BE2C (cell line): ENCODE results near the gene HABP4.

ENCODE experiments used
- DNase-seq: peaks from one replicate; pipeline ENCODE4 v3.0.0-alpha.2; 2020
- H3K27me3 ChIP-seq: fragments of 250-450 bp; sonication (Bioruptor Pico); 2 replicates; pipeline ENCODE4 v1.5.1; 2020; ENCODE audit warnings: mild to moderate bottlenecking
- H3K36me3 ChIP-seq: fragments of 250-450 bp; sonication (Bioruptor Pico); 2 replicates; pipeline ENCODE4 v1.5.1; 2020; ENCODE audit warnings: mild to moderate bottlenecking
- H3K4me1 ChIP-seq: fragments of 250-450 bp; sonication (Bioruptor Pico); 2 replicates; pipeline ENCODE4 v1.5.1; 2020
- H3K4me3 ChIP-seq: 2 replicates; pipeline ENCODE4 v1.5.1; 2011; ENCODE audit warnings: low read depth, low read length
- H3K9me3 ChIP-seq: fragments of 250-450 bp; sonication (Bioruptor Pico); 2 replicates; pipeline ENCODE4 v1.5.1; 2020
- TF ChIP-seq, protein P1 (sequence below): IDR thresholded peaks from 2 replicates; pipeline ENCODE4 v1.5.1; 2012; ENCODE audit warnings: mild to moderate bottlenecking, low read depth, low read length

HABP4 gene

DNA sequence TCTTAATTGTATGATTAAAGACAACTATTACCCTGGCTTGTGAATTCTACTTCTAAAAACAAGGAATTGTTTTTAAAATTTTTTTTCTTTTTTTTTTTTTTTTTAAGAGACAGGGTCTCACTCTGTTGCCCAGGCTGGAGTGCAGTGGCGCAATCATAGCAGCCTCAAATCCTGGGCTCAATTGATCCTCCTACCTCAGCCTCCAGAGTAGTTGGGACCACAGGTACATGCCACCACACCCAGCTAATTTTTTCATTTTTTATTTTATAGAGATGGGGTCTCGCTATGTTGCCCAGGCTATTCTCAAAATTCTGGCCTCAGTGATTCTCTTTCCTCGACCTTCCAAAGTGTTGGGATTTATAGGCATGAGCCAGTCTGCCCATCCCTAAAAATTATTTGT, 62.3 kb downstream of the HABP4 start:
- no peak overlapping the region for H3K4me3 ChIP-seq
- no peaks in the 10 kb centered on the region for H3K9me3 ChIP-seq
- TF ChIP-seq, protein P1, sequence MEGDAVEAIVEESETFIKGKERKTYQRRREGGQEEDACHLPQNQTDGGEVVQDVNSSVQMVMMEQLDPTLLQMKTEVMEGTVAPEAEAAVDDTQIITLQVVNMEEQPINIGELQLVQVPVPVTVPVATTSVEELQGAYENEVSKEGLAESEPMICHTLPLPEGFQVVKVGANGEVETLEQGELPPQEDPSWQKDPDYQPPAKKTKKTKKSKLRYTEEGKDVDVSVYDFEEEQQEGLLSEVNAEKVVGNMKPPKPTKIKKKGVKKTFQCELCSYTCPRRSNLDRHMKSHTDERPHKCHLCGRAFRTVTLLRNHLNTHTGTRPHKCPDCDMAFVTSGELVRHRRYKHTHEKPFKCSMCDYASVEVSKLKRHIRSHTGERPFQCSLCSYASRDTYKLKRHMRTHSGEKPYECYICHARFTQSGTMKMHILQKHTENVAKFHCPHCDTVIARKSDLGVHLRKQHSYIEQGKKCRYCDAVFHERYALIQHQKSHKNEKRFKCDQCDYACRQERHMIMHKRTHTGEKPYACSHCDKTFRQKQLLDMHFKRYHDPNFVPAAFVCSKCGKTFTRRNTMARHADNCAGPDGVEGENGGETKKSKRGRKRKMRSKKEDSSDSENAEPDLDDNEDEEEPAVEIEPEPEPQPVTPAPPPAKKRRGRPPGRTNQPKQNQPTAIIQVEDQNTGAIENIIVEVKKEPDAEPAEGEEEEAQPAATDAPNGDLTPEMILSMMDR = no peak
- H3K4me1 ChIP-seq = no peaks in the 10 kb centered on the region; the same call in 1 of the 2 replicates
- no peak for DNase-seq
- no peaks in the 10 kb centered on the region for H3K27me3 ChIP-seq
- no peaks in the 10 kb centered on the region for H3K36me3 ChIP-seq

DNA sequence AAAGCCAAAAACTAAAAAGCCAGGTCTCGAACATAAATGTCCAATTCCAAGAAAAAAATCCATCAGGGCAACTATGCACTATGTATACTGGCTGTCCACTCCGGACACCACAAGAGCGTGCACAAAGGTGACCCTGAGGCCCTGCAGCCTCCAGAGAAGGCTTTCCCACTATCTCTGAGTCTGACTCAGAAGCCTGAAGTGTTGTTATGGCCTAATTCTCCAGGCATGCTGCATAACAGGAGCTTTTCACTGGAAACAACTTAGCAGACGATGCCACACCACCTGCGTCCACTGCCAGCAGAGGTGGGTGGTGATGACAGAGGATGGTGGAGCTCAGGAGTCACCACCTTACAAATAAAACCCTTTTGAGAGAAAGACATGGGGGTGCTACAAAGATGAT, 63.7 kb downstream of the HABP4 start:
- no peak overlapping the region for H3K4me3 ChIP-seq
- TF ChIP-seq, protein P1 = no peak

DNA sequence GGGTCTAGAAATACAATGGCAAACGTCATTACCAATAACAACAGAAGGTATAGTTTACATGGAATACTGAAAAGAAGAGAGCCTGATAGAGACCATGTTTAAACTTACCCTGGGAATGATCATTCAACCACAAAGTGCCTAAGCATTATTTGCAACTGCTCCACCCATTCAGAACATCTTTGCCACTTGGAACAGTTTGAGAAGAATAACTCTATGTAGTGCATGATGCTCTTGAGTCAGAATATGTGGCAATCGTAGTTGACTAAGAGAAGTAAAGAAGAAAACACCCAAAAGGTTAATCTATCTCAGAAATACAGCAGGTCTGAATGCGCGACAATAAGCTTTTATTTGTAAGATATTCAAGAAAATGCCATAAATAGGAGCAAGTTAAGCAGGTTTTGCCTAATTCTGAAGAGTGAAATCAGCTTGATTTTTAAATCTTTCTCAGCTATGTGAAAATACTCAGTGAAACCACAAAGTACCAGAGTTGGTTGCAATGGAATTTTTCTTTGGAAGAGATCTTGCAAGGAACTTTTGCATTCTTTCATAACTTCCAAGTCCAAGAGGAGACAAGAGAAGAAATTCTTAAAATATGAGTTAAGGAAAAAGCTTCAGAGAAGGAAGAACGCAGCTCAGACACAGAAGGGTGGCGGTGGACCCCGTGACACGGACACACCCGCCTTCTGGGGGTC, 64.3 kb downstream of the HABP4 start:
- Histone ChIP-seq H3K36me3 (no peaks in the 10 kb centered on the region), H3K4me1 (no peaks in the 10 kb centered on the region), H3K9me3 (no peaks in the 10 kb centered on the region), H3K27me3 (no peaks in the 10 kb centered on the region), H3K4me3 (no peak overlapping the region)
- TF ChIP-seq, protein P1 = no peak
- no peak for DNase-seq

More for the DNA sequence above, 63.7 kb downstream of the HABP4 start:
- no peaks in the 10 kb centered on the region; the same call in 1 of the 2 replicates for H3K4me1 ChIP-seq
- DNase-seq = no peak
- H3K27me3 ChIP-seq = no peaks in the 10 kb centered on the region
- H3K36me3 ChIP-seq = no peaks in the 10 kb centered on the region
- no peaks in the 10 kb centered on the region for H3K9me3 ChIP-seq

DNA sequence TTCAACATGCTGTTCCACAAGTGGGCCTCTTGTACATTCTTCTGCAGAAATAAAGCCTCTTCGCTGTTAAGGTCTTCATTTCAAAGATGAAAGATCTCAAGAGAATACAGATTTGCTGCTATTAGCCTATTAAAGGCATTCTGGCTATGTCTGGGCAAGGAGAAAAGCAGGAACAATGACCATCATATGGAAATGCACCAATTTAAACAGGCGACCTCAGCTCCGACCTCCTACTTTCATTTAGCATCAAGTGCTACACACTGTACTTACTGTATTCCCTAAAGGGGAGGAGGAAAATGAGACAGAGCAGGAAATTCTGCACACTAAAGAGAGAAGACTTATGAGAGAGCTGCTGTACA, 64.8 kb downstream of the HABP4 start:
- no peaks in the 10 kb centered on the region for H3K9me3 ChIP-seq
- no peaks in the 10 kb centered on the region for H3K36me3 ChIP-seq
- no peak overlapping the region for H3K4me3 ChIP-seq
- H3K4me1 ChIP-seq = no peaks in the 10 kb centered on the region
- DNase-seq = no peak
- no peaks in the 10 kb centered on the region for H3K27me3 ChIP-seq
- TF ChIP-seq, protein P1 = no peak

DNA sequence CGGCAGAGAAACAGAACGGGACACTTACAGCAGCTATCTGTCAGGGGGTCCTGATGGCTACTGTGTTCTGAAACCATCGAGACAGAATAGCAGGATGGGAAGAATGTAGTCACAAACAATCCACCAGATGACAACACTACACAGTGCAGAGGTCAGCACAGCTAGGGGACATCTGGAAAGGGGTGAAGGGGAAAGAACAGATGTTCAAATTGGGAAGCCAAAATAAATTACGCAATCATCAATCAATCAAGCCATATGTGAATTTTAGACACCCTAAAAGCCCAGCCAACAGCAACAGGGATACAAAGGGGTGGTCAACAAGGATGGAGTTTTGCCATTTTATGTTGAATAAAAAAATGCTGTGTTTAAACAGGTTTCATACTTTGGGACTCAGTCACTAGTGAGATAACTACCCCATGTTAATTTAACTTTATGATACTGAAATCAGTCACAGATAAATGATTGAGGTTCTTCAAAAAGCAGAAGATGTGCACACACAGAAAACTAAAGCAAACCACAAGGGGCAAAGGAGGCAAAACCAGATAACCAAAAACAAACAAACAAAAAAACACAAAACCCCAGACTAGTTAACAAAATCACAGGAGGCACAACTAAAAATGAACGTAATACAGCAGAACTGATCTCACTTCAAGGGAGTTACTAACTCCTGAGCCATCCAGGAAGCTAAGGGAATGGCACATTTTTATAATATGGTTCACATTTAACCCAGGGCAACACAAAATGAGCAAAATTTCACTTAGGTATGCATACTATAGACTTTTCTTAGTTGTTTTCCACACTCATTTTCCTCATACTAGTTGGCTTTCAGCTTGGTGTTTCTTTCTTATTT, 65.9 kb downstream of the HABP4 start:
- Histone ChIP-seq H3K9me3 (no peaks in the 10 kb centered on the region), H3K27me3 (no peaks in the 10 kb centered on the region), H3K36me3 (no peaks in the 10 kb centered on the region), H3K4me1 (no peaks in the 10 kb centered on the region), H3K4me3 (no peak overlapping the region)
- no peak for DNase-seq
- TF ChIP-seq, protein P1 = no peak

DNA sequence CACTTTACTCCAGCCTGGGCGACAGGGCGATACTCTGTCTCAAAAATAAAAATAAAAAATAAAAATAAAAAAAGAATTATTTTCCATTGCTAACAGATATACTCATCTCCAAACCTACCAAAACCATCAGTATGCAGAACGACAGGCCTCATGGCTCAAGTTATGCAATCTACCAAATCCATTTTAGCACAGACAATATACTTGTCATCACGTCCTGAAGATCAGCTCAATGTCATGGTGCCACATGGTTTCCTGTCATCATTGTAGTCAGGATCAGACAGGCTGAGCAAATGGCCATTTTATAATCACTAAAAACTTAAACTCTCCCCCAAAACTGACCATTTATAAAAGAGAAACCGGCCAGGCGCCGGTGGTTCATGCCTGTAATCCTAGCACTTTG, 69.1 kb downstream of the HABP4 start:
- DNase-seq = no peak
- Histone ChIP-seq H3K9me3 (no peaks in the 10 kb centered on the region; the same call in 1 of the 2 replicates), H3K4me1 (no peaks in the 10 kb centered on the region), H3K36me3 (no peaks in the 10 kb centered on the region), H3K4me3 (no peak overlapping the region), H3K27me3 (no peaks in the 10 kb centered on the region)
- TF ChIP-seq, protein P1 = no peak
